A549 (cell line): ENCODE data around the gene AKAP6. TPM values are rescaled to one million over a fixed set of nuclear protein-coding genes. Genes with fewer than 3 reads are reported as not detected.

Source experiments
- ATAC-seq, 2 experiments: fragments of 200-7000 bp in 1 of 2; fragments of >200 bp in 1 of 2; cut with Nextera tagmentation in 1 of 2; cut with Tn5 transposase in 1 of 2; 3 replicates each; pipeline versions ENCODE4 v1.8.0 to v1.9.1; 2018 to 2020; ENCODE audit warnings: mild to moderate bottlenecking in 1 of 2, moderate library complexity in 1 of 2
- CTCF ChIA-PET: fragments of 300-600 bp; sonication (Branson Sonifier 250); formaldehyde crosslinking; extraction: SDS; loops from one replicate; lab custom pipeline; 2021; ENCODE audit warnings: antibody characterized with exemption, inconsistent platforms; lab: Yijun Ruan, JAX
- POLR2A ChIA-PET: fragments of 350-600 bp; formaldehyde crosslinking; extraction: SDS; loops from one replicate; lab custom pipeline; 2021; ENCODE audit warnings: antibody characterized with exemption, inconsistent platforms; lab: Yijun Ruan, JAX
- DNase-seq, 2 experiments: peaks; one replicate each; pipeline versions ENCODE4 v3.0.0 to v3.0.0-alpha.2; 2011 to 2016; ENCODE audit warnings: low read depth in 1 of 2, low spot score in 1 of 2
- FAIRE-seq: peaks from 2 replicates; lab custom pipeline; 2011; peaks lifted over from hg19 to GRCh38; lab: Jason Lieb, UNC
- H3K27ac ChIP-seq, 2 experiments: fragments of >200 bp; sonication (Bioruptor Twin); formaldehyde crosslinking; 3 replicates each; pipeline ENCODE4 v1.5.1; 2016 to 2017
- H3K4me1 ChIP-seq: fragments of >200 bp; sonication (Bioruptor Twin); formaldehyde crosslinking; 3 replicates; pipeline ENCODE4 v1.6.1; 2016
- H3K4me2 ChIP-seq: fragments of >200 bp; sonication (Bioruptor Twin); formaldehyde crosslinking; 3 replicates; pipeline ENCODE4 v1.6.1; 2016
- H3K4me3 ChIP-seq: fragments of >200 bp; sonication (Bioruptor Twin); formaldehyde crosslinking; 3 replicates; pipeline ENCODE4 v1.5.1; 2016
- H3K9me3 ChIP-seq: fragments of >200 bp; sonication (Bioruptor Twin); formaldehyde crosslinking; 3 replicates; pipeline ENCODE4 v1.6.1; 2016
- ATOH8 ChIP-seq: fragments of 250-450 bp; sonication (Bioruptor Pico); IDR thresholded peaks from 2 replicates; pipeline ENCODE4 v1.5.0; 2020; ENCODE audit warnings: low read depth, mild to moderate bottlenecking, moderate library complexity
- BCL3 ChIP-seq: fragments of >200 bp; sonication (Bioruptor Twin); formaldehyde crosslinking; IDR thresholded peaks from 3 replicates; pipeline ENCODE4 v1.6.1; 2016
- BHLHE40 ChIP-seq: IDR thresholded peaks from 2 replicates; pipeline ENCODE4 v1.6.1; 2012; ENCODE audit warnings: low read depth, low read length, inconsistent platforms
- HES2 ChIP-seq: fragments of >200 bp; sonication (Bioruptor Twin); formaldehyde crosslinking; IDR thresholded peaks from 2 replicates; pipeline ENCODE4 v1.6.1; 2016
- HMGXB4 ChIP-seq: fragments of 250-450 bp; sonication (Bioruptor Pico); IDR thresholded peaks from 2 replicates; pipeline ENCODE4 v1.5.0; 2021; ENCODE audit warnings: mild to moderate bottlenecking, moderate library complexity, borderline replicate concordance
- HOXB13 ChIP-seq: fragments of 250-450 bp; sonication (Bioruptor Pico); IDR thresholded peaks from 2 replicates; pipeline ENCODE4 v1.5.0; 2020; ENCODE audit warnings: low read depth, mild to moderate bottlenecking, moderate library complexity
- HOXB5 ChIP-seq: fragments of 250-450 bp; sonication (Bioruptor Pico); IDR thresholded peaks from 2 replicates; pipeline ENCODE4 v1.5.0; 2020; ENCODE audit warnings: mild to moderate bottlenecking, moderate library complexity
- MAFK ChIP-seq: fragments of 450-650 bp; IDR thresholded peaks from 2 replicates; pipeline ENCODE4 v1.6.1; 2014; ENCODE audit not compliant: partially characterized antibody
- MYC ChIP-seq: IDR thresholded peaks from 2 replicates; pipeline ENCODE4 v1.6.1; 2012; ENCODE audit warnings: mild to moderate bottlenecking, inconsistent platforms, low read length, improper control_type of control experiment, borderline replicate concordance
- NFE2L2 ChIP-seq: fragments of 150-350 bp; conservative IDR thresholded peaks from 2 replicates; pipeline ENCODE4 v1.6.1; 2014; ENCODE audit warnings: low read length
- NPAS2 ChIP-seq: fragments of 250-450 bp; sonication (Bioruptor Pico); IDR thresholded peaks from 2 replicates; pipeline ENCODE4 v1.8.0; 2022; ENCODE audit warnings: mild to moderate bottlenecking, moderate library complexity, borderline replicate concordance
- PHF8 ChIP-seq: fragments of 200-600 bp; sonication (generic); IDR thresholded peaks from 2 replicates; pipeline ENCODE4 v1.6.1; 2016; ENCODE audit warnings: low read depth, mild to moderate bottlenecking, antibody characterized with exemption, moderate library complexity, borderline replicate concordance
- POLR2A ChIP-seq: IDR thresholded peaks from 2 replicates; pipeline ENCODE4 v1.6.1; 2012; ENCODE audit warnings: mild to moderate bottlenecking, low read length
- RARB ChIP-seq: fragments of 250-450 bp; sonication (Bioruptor Pico); IDR thresholded peaks from 2 replicates; pipeline ENCODE4 v1.8.0; 2021; ENCODE audit warnings: mild to moderate bottlenecking, moderate library complexity
- RCOR1 ChIP-seq: fragments of 150-350 bp; IDR thresholded peaks from 2 replicates; pipeline ENCODE4 v1.6.1; 2014; ENCODE audit warnings: antibody characterized with exemption, low read length, low read depth
- RNF2 ChIP-seq: fragments of 200-600 bp; sonication (generic); IDR thresholded peaks from 2 replicates; pipeline ENCODE4 v1.6.1; 2016; ENCODE audit warnings: low read depth, mild to moderate bottlenecking, antibody characterized with exemption, moderate library complexity, borderline replicate concordance
- SMC3 ChIP-seq: fragments of >200 bp; sonication (Bioruptor Twin); formaldehyde crosslinking; IDR thresholded peaks from 3 replicates; pipeline ENCODE4 v1.6.1; 2018; ENCODE audit warnings: inconsistent platforms
- TFCP2L1 ChIP-seq: fragments of 250-450 bp; sonication (Bioruptor Pico); IDR thresholded peaks from 2 replicates; pipeline ENCODE4 v1.5.0; 2021; ENCODE audit warnings: mild to moderate bottlenecking
- WGBS: methylation state at CpG from one replicate; pipeline ENCODE4 v1.1.6; 2017; ENCODE audit errors: missing lambda C conversion rate; 5-methylcytosine and 5-hydroxymethylcytosine counted together
- polyA plus RNA-seq, 4 experiments: library from polyadenylated mRNA; depleted of rRNA in 3 of 4; stranded (reverse); fragments of >200 nt; fragmentation: RNase III in 1 of 4; extraction: RNeasy Plus Mini Kit Qiagen cat#74134 plus additional on column Dnase treatment in 1 of 4; gene quantifications; 2 replicates in 3 of 4; 3 replicates in 1 of 4; pipeline ENCODE4 v1.2.3, GENCODE V29; 2011 to 2017

Gene AKAP6
- polyA plus RNA-seq, 2 of the 4 experiments (the other 2 are of a cell fraction), result 0.27 to 1.9 TPM

- H3K27ac ChIP-seq, result no peak overlapping the region
- no peak overlapping the region for H3K4me2 ChIP-seq
- 5% methylated on average over 1 of the region's 1 CpG for WGBS
- no peak overlapping the region for H3K4me3 ChIP-seq
- CTCF ChIA-PET, result interaction anchor here (0.8 kb wide), 1 partner anchor 188 kb away, joined by 3 read pairs; no protein-coding TSS in a partner anchor
- POLR2A ChIA-PET, result no interaction called here
- DNase-seq (no peak), FAIRE-seq (no peak), ATAC-seq (no peak)
- no peaks in the 10 kb centered on the region for H3K4me1 ChIP-seq
- TF ChIP-seq MAFK, result peak; percentile 10
- no peak for TF ChIP-seq RCOR1
- peak; percentile 73 for TF ChIP-seq NFE2L2
- no peaks in the 10 kb centered on the region for H3K9me3 ChIP-seq
These were observed 434.6 kb downstream of the AKAP6 start for GRCh38 chr14:32763673-32764072.

GRCh38 chr14:32764131-32764530, 435.0 kb downstream of the AKAP6 start:
- CTCF ChIA-PET, result no interaction called here
- no peak for TF ChIP-seq BCL3
- no peak for TF ChIP-seq RNF2
- no peak for TF ChIP-seq TFCP2L1 (CRISPR knock-in tag)
- TF ChIP-seq HOXB13 (CRISPR knock-in tag), result no peak
- TF ChIP-seq ATOH8 (CRISPR knock-in tag), result no peak
- TF ChIP-seq NPAS2 (CRISPR knock-in tag), result no peak
- TF ChIP-seq HMGXB4, result no peak
- FAIRE-seq (no peak), DNase-seq (no peak), ATAC-seq (no peak)
- Histone ChIP-seq H3K4me1 (no peaks in the 10 kb centered on the region), H3K4me3 (no peak overlapping the region), H3K27ac (no peak overlapping the region), H3K4me2 (no peak overlapping the region), H3K9me3 (no peaks in the 10 kb centered on the region)
- POLR2A ChIA-PET, result no interaction called here

- Histone ChIP-seq H3K9me3 (no peaks in the 10 kb centered on the region), H3K4me1 (no peaks in the 10 kb centered on the region)
- no peak for FAIRE-seq
- TF ChIP-seq SMC3 (no peak), POLR2A (no peak), NFE2L2 (no peak), BHLHE40 (no peak), HES2 (no peak), RARB (CRISPR knock-in tag) (no peak), MYC (no peak), HOXB5 (CRISPR knock-in tag) (no peak), PHF8 (no peak)
- TF ChIP-seq, all 56 proteins: peak for 0
- ChIA-PET CTCF (no interaction called here), POLR2A (no interaction called here)
- H3K27ac ChIP-seq, result no peak overlapping the region
- no peak for ATAC-seq
- no peak overlapping the region for H3K4me3 ChIP-seq
- no peak for DNase-seq
- no peak overlapping the region for H3K4me2 ChIP-seq
These were observed 441.3 kb downstream of the AKAP6 start for GRCh38 chr14:32770422-32770821.
